Liver (tissue), 9 donors: ENCODE measurements around the gene SMARCB1. TPM values are rescaled to one million over a fixed set of nuclear protein-coding genes. Genes with fewer than 3 reads are reported as not detected.

Experiments used
- DNase-seq: peaks from one replicate; pipeline ENCODE4 v3.0.0-alpha.2; 2017; ENCODE audit warnings: low spot score
- H3K27ac ChIP-seq, 2 donors: one replicate each; pipeline ENCODE4 v1.7.0; 2013; ENCODE audit warnings: inconsistent platforms in 2 of 2, low read length in 2 of 2, control low read depth in 1 of 2, low read depth in 1 of 2, mild to moderate bottlenecking in 1 of 2
- H3K27me3 ChIP-seq, 4 donors: one replicate each; pipeline versions ENCODE4 v1.6.1 to v1.7.0; 2013; ENCODE audit warnings: low read length in 3 of 4, inconsistent platforms in 1 of 4, mild to moderate bottlenecking in 1 of 4, moderate library complexity in 1 of 4; ENCODE audit not compliant: control insufficient read depth in 4 of 4, insufficient read depth in 4 of 4
- H3K36me3 ChIP-seq, 4 donors: one replicate each; pipeline versions ENCODE4 v1.6.1 to v1.7.0; 2013; ENCODE audit warnings: low read length in 3 of 4, mild to moderate bottlenecking in 3 of 4, low read depth in 1 of 4, moderate library complexity in 1 of 4; ENCODE audit not compliant: control insufficient read depth in 4 of 4, insufficient read depth in 3 of 4
- H3K4me1 ChIP-seq, 4 donors: one replicate each; pipeline versions ENCODE4 v1.6.1 to v1.7.0; 2013; ENCODE audit warnings: low read length in 3 of 4, mild to moderate bottlenecking in 3 of 4, moderate library complexity in 1 of 4; ENCODE audit not compliant: control insufficient read depth in 4 of 4, insufficient read depth in 4 of 4
- H3K4me3 ChIP-seq, 3 donors: one replicate each; pipeline versions ENCODE4 v1.6.1 to v1.7.0; 2013; ENCODE audit warnings: low read length in 3 of 3, control low read depth in 1 of 3, low read depth in 1 of 3, mild to moderate bottlenecking in 1 of 3
- H3K9ac ChIP-seq, 2 donors: one replicate each; pipeline ENCODE4 v1.7.0; 2013; ENCODE audit warnings: low read length in 2 of 2, mild to moderate bottlenecking in 2 of 2, moderate library complexity in 2 of 2, control low read depth in 1 of 2, low read depth in 1 of 2
- H3K9me3 ChIP-seq, 4 donors: one replicate each; pipeline versions ENCODE4 v1.6.1 to v1.7.0; 2013; ENCODE audit warnings: low read length in 3 of 4; ENCODE audit not compliant: control insufficient read depth in 4 of 4
- FOXA2 ChIP-seq: IDR thresholded peaks from 2 replicates; pipeline ENCODE4 v1.6.1; 2016; ENCODE audit warnings: antibody characterized with exemption
- HNF4G ChIP-seq: IDR thresholded peaks from 2 replicates; pipeline ENCODE4 v1.6.1; 2016; ENCODE audit warnings: antibody characterized with exemption
- NR2F2 ChIP-seq: IDR thresholded peaks from 2 replicates; pipeline ENCODE4 v1.6.1; 2016; ENCODE audit warnings: antibody characterized with exemption
- RXRA ChIP-seq, 2 donors: IDR thresholded peaks; 2 replicates each; pipeline ENCODE4 v1.6.1; 2017 to 2018; ENCODE audit warnings: antibody characterized with exemption in 2 of 2, mild to moderate bottlenecking in 1 of 2
- YY1 ChIP-seq: IDR thresholded peaks from 2 replicates; pipeline ENCODE4 v1.6.1; 2016; ENCODE audit warnings: antibody characterized with exemption, mild to moderate bottlenecking
- WGBS: extraction: QIAGEN DNeasy Blood & Tissue Kit; methylation state at CpG from one replicate; pipeline ENCODE4 v1.1.7; 2013; 5-methylcytosine and 5-hydroxymethylcytosine counted together
- polyA plus RNA-seq, 2 donors: library from polyadenylated mRNA; stranded (reverse) in 1 of 2; unstranded in 1 of 2; fragments of 200-250 nt in 1 of 2; fragments of >200 nt in 1 of 2; fragmentation: Nextera tagmentation in 1 of 2; extraction: Ambion mirVana in 1 of 2; gene quantifications; one replicate each; pipeline versions ENCODE4 v1.2.1 to v1.2.3, GENCODE V29; 2013 to 2015
- total RNA-seq, 2 donors: library from RNA; depleted of rRNA; stranded (reverse); fragments of >200 nt; gene quantifications; one replicate each; pipeline ENCODE4 v1.2.3, GENCODE V29; 2014
- TF ChIP-seq, protein P1 (sequence below): IDR thresholded peaks from 2 replicates; pipeline ENCODE4 v1.6.1; 2016; ENCODE audit warnings: antibody characterized with exemption
- TF ChIP-seq, protein P2 (sequence below): fragments of 150-350 bp; IDR thresholded peaks from 2 replicates; pipeline ENCODE4 v1.5.1; 2017; ENCODE audit warnings: improper control_type of control experiment, low read depth, low read length; ENCODE audit not compliant: missing input control
- TF ChIP-seq, protein P3 (sequence below): IDR thresholded peaks from 2 replicates; pipeline ENCODE4 v1.6.1; 2016; ENCODE audit warnings: antibody characterized with exemption, mild to moderate bottlenecking
- donor health status: healthy.
- donor health status: healthy.
- donor health status: healthy.
- donor health status: healthy.
- donor health status: healthy.

SMARCB1 gene
- total and polyA plus RNA-seq, 4 donors, result 15.1 to 22.5 (median 19.1) TPM

DNA sequence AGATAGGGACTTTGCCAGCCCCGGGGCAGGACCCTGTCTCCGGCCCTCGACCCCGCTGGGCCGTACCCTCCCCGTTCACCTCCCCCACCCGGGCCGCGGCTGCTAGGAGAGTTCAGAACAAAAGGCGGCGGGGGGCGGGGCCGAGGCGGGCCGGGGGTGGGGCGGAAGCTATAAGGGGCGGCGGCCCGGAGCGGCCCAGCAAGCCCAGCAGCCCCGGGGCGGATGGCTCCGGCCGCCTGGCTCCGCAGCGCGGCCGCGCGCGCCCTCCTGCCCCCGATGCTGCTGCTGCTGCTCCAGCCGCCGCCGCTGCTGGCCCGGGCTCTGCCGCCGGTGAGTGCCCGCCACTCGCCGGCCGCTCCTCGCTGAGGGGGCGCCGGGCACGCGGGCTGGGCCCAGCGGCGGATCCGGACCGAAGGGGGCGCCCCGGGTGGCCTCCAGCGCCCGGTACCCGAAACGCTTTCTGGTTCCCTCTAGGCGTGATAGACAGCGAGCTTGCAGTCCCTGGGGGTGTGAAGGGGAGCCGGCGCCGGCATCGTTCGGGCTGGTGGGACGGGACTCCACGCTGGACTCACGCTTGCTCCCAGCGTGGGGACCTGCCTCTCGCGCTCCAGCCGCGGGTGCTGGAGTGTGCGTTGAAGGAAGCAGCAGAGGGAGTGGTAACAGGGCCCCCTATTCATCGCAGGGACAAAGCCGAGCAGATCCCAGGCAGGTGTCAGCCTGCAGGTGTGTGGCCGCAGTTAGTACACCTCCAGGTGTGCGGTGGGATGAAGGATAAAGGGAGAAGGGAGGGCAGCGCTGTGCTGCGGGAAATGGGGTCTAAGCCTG, 13.9 kb upstream of the SMARCB1 start, which contains the start of gene MMP11 (continued):
- TF ChIP-seq RXRA (IDR thresholded peaks at IDR 0.05) (no peak), NR2F2 (no peak), YY1 (no peak), FOXA2 (no peak)
- TF ChIP-seq, protein P1, sequence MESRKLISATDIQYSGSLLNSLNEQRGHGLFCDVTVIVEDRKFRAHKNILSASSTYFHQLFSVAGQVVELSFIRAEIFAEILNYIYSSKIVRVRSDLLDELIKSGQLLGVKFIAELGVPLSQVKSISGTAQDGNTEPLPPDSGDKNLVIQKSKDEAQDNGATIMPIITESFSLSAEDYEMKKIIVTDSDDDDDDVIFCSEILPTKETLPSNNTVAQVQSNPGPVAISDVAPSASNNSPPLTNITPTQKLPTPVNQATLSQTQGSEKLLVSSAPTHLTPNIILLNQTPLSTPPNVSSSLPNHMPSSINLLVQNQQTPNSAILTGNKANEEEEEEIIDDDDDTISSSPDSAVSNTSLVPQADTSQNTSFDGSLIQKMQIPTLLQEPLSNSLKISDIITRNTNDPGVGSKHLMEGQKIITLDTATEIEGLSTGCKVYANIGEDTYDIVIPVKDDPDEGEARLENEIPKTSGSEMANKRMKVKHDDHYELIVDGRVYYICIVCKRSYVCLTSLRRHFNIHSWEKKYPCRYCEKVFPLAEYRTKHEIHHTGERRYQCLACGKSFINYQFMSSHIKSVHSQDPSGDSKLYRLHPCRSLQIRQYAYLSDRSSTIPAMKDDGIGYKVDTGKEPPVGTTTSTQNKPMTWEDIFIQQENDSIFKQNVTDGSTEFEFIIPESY, result no peak

DNA sequence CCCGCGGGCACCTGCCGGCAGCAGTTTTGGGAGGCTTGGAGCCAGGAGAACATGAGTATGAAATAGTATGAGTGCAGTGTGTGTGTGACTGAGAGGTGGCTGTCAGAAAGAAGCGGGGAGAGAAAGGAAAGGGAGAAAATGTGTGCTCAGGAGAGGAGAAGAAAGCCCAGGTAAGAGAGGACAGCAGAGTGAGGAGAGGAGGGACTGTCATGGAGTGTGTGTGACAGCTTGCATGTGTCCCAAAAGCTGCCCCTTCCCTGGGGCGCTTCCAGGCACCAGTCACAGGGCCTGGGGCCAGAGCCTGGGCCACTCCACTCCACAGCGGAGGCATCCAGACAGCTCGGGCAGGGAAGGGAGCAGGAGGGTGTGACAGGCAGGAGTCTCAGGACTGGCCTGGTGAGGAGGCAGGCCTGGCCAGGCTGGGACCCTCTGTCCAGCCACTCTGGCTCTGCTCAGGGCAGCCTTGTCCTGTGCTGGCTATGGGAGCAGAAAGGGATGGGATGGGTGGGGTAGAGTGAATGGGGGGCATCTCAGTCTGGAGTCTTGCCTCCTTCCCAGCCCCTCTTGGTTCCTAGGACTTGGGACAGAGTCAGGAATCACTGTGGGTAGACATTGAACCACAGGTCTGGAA, 13.2 kb upstream of the SMARCB1 start:
- WGBS, result 78% methylated on average over 7 of the region's 7 CpGs
- no peak overlapping the region for H3K4me3 ChIP-seq

DNA sequence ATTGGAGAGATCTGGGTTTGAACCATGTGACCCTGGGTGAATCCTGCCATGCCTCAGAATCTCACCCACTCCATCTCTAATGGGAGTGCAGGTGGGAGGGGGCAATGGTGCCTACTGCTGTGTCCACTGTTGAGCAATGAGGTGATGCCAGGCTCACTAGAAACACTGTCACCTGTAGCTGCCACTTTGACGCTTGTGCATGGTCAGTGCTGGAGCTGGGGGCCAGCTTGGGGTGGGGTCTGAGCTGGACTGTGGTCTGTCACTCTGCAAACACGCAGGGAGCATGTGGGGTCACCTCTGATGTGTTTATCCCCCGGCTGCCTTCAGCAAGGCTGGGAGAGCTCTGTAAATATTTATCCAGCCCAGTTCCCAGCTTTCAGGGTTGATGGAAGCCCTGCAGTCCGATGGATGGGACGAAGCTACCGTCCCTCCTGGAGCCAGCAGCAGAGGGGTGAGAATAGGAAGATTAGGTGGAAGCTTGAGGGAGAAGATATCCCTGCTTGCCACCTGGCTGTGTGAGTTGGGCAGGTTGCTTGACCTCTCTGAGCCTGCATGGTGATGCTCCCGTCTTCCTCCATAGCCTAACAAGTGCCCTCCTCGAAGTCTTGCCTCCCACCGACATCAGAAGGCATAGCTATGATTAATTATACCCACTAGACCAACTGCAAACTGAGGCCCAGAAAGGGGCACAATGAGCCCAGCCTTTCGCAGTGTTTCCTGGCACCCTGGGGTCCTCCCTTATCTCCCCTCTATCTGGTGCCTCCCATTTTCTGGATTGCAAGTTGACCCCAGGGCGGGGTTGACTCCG, 12.4 kb upstream of the SMARCB1 start:
- TF ChIP-seq RXRA (IDR thresholded peaks at IDR 0.05), result peak in 1 of 2 donors; percentile 25
- TF ChIP-seq, protein P2, sequence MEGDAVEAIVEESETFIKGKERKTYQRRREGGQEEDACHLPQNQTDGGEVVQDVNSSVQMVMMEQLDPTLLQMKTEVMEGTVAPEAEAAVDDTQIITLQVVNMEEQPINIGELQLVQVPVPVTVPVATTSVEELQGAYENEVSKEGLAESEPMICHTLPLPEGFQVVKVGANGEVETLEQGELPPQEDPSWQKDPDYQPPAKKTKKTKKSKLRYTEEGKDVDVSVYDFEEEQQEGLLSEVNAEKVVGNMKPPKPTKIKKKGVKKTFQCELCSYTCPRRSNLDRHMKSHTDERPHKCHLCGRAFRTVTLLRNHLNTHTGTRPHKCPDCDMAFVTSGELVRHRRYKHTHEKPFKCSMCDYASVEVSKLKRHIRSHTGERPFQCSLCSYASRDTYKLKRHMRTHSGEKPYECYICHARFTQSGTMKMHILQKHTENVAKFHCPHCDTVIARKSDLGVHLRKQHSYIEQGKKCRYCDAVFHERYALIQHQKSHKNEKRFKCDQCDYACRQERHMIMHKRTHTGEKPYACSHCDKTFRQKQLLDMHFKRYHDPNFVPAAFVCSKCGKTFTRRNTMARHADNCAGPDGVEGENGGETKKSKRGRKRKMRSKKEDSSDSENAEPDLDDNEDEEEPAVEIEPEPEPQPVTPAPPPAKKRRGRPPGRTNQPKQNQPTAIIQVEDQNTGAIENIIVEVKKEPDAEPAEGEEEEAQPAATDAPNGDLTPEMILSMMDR, result no peak
- H3K4me3 ChIP-seq, result no peak overlapping the region
- no peaks in the 10 kb centered on the region for H3K27me3 ChIP-seq
- H3K9me3 ChIP-seq, result no peaks in the 10 kb centered on the region
- WGBS, result 57% methylated on average over 12 of the region's 12 CpGs
- H3K9ac ChIP-seq, result no peak overlapping the region
- H3K27ac ChIP-seq, result no peak overlapping the region
- peak; percentile 68 for DNase-seq
- H3K36me3 ChIP-seq, result no peaks in the 10 kb centered on the region
- H3K4me1 ChIP-seq, result peaks cover 0 to 23% (median 14%) of the 10 kb centered on the region in 4 donors

More for the DNA sequence above, 13.2 kb upstream of the SMARCB1 start:
- Histone ChIP-seq H3K36me3 (no peaks in the 10 kb centered on the region), H3K4me1 (peaks cover 0 to 24% (median 15%) of the 10 kb centered on the region in 4 donors), H3K27me3 (no peaks in the 10 kb centered on the region), H3K9me3 (no peaks in the 10 kb centered on the region), H3K27ac (no peak overlapping the region), H3K9ac (no peak overlapping the region)
- DNase-seq, result no peak
- TF ChIP-seq HNF4G, result no peak
- TF ChIP-seq, protein P3, sequence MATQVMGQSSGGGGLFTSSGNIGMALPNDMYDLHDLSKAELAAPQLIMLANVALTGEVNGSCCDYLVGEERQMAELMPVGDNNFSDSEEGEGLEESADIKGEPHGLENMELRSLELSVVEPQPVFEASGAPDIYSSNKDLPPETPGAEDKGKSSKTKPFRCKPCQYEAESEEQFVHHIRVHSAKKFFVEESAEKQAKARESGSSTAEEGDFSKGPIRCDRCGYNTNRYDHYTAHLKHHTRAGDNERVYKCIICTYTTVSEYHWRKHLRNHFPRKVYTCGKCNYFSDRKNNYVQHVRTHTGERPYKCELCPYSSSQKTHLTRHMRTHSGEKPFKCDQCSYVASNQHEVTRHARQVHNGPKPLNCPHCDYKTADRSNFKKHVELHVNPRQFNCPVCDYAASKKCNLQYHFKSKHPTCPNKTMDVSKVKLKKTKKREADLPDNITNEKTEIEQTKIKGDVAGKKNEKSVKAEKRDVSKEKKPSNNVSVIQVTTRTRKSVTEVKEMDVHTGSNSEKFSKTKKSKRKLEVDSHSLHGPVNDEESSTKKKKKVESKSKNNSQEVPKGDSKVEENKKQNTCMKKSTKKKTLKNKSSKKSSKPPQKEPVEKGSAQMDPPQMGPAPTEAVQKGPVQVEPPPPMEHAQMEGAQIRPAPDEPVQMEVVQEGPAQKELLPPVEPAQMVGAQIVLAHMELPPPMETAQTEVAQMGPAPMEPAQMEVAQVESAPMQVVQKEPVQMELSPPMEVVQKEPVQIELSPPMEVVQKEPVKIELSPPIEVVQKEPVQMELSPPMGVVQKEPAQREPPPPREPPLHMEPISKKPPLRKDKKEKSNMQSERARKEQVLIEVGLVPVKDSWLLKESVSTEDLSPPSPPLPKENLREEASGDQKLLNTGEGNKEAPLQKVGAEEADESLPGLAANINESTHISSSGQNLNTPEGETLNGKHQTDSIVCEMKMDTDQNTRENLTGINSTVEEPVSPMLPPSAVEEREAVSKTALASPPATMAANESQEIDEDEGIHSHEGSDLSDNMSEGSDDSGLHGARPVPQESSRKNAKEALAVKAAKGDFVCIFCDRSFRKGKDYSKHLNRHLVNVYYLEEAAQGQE, result no peak
